ENCODE data around the gene ING5. TPM values are rescaled to one million over a fixed set of nuclear protein-coding genes. Genes with fewer than 3 reads are reported as not detected.

The ING5 gene
- total and polyA plus RNA-seq, 4 experiments from 2014 or later: 19.3 to 99.5 (median 65.3) TPM

DNA sequence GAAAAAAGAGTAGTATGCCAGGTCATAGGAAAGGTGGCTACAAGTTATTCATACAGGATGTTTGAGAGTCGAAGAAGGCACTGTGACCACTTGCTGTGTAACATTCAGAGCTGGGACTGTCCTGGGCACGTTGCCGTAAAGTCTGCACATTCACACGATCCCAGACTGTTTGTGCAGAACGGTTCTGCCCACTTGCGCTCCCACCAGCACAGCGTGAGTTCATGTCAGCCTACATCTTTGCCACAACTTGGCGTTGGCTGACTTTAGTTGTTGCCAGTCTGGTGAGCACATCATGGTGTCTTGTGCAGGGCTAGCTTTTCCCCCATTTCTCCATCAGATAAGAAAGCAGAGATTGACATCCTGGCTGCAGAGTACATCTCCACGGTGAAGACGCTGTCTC, 7.0 kb downstream of the ING5 start:
- Mint-ChIP-seq H3K27me3 (no peaks in the 10 kb centered on the region), H3K36me3 (peaks cover 57 to 59% of the 10 kb centered on the region in 2 donors), H3K9me3 (peaks cover 0 to 7% (median 0%) of the 10 kb centered on the region in 8 donors), H3K27ac (no peak overlapping the region), H3K4me3 (no peak overlapping the region), H3K4me1 (peaks cover 3 to 15% (median 9%) of the 10 kb centered on the region in 4 donors)
- no peaks in the 10 kb centered on the region for H3K27me3 ChIP-seq (ENCODE audit: insufficient read depth, low read length)
- CTCF ChIA-PET (ENCODE audit: partially characterized antibody): no interaction called here
- POLR2A ChIA-PET (ENCODE audit: partially characterized antibody): no interaction called here
- no peaks in the 10 kb centered on the region for H3K9me3 ChIP-seq (ENCODE audit: control insufficient read depth in 1 of 2, low read length in 2 of 2)
- no peak for DNase-seq
- H3K4me1 ChIP-seq (ENCODE audit: insufficient read depth, low read length): no peaks in the 10 kb centered on the region
- intact Hi-C loops (cut with micrococcal nuclease): loop anchor here (10.0 kb wide), 1 partner anchor 354 kb away; the partner anchor contains the start of gene FARP2
- no peak overlapping the region for H3K27ac ChIP-seq (ENCODE audit: low read depth, low read length)
- peaks cover 50% of the 10 kb centered on the region for H3K36me3 ChIP-seq (ENCODE audit: insufficient read depth, low read length)
- H3K4me3 ChIP-seq (ENCODE audit: low read length in 2 of 2): no peak overlapping the region

DNA sequence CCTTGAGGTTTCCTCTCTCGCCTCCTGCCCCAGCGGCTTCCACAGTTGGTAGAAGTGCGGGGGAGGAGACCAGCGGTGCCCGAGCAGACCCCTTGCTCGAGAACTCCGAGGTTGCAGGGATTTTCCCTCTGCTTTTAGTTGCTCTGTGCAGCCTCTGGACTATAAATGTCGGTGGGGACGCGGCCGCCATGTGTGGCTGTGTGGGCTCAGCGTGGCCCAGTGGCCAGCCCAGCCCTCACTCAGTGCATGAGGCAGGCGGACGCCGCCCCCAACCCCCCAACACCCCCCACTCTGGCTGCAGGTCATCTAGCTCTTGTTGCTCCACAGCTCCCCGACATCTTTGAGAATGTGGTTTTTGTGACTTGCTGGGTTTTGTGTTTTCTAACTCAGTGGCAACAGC, 17.3 kb downstream of the ING5 start:
- POLR2A ChIA-PET (ENCODE audit: partially characterized antibody): interaction anchor here (0.6 kb wide), 1 partner anchor 18 kb away, joined by 3 read pairs; no protein-coding TSS in a partner anchor
- Mint-ChIP-seq H3K36me3 (peaks cover 44 to 56% of the 10 kb centered on the region in 2 donors), H3K27ac (no peak overlapping the region), H3K4me1 (peaks cover 0 to 2% (median 0%) of the 10 kb centered on the region in 4 donors), H3K9me3 (no peaks in the 10 kb centered on the region), H3K4me3 (no peak overlapping the region), H3K27me3 (no peaks in the 10 kb centered on the region)
- Histone ChIP-seq H3K9me3 (ENCODE audit: control insufficient read depth in 1 of 2, low read length in 2 of 2) (no peaks in the 10 kb centered on the region), H3K4me1 (ENCODE audit: insufficient read depth, low read length) (no peaks in the 10 kb centered on the region), H3K27ac (ENCODE audit: low read depth, low read length) (no peak overlapping the region), H3K4me3 (ENCODE audit: low read length in 2 of 2) (no peak overlapping the region), H3K36me3 (ENCODE audit: insufficient read depth, low read length) (peaks cover 34% of the 10 kb centered on the region), H3K27me3 (ENCODE audit: insufficient read depth, low read length) (no peaks in the 10 kb centered on the region)
- CTCF ChIA-PET (ENCODE audit: partially characterized antibody): interaction anchor here (1.0 to 2.1 kb wide), 2 partner anchors 21 to 160 kb away, joined by 3 to 5 read pairs; no protein-coding TSS in a partner anchor
- no peak for DNase-seq
- intact Hi-C loops (cut with micrococcal nuclease): no loop called here

- Mint-ChIP-seq H3K36me3 (peaks cover 37 to 50% of the 10 kb centered on the region in 2 donors), H3K27me3 (no peaks in the 10 kb centered on the region), H3K4me1 (peaks cover 0 to 2% (median 0%) of the 10 kb centered on the region in 4 donors), H3K9me3 (peaks cover 0 to 2% (median 0%) of the 10 kb centered on the region in 8 donors), H3K4me3 (no peak overlapping the region), H3K27ac (no peak overlapping the region)
- no peaks in the 10 kb centered on the region for H3K4me1 ChIP-seq (ENCODE audit: insufficient read depth, low read length)
- no peak overlapping the region for H3K4me3 ChIP-seq (ENCODE audit: low read length in 2 of 2)
- ChIA-PET POLR2A (ENCODE audit: partially characterized antibody) (no interaction called here), CTCF (ENCODE audit: partially characterized antibody) (no interaction called here)
- H3K36me3 ChIP-seq (ENCODE audit: insufficient read depth, low read length): peaks cover 34% of the 10 kb centered on the region
- no peak for DNase-seq
- no peak overlapping the region for H3K27ac ChIP-seq (ENCODE audit: low read depth, low read length)
- no peaks in the 10 kb centered on the region for H3K27me3 ChIP-seq (ENCODE audit: insufficient read depth, low read length)
- no peaks in the 10 kb centered on the region for H3K9me3 ChIP-seq (ENCODE audit: control insufficient read depth in 1 of 2, low read length in 2 of 2)
- intact Hi-C loops (cut with micrococcal nuclease): no loop called here
These were observed 18.3 kb downstream of the ING5 start for GRCh38 chr2:241720099-241720498.

- CTCF ChIA-PET (ENCODE audit: partially characterized antibody): no interaction called here
- no peak overlapping the region for H3K4me3 Mint-ChIP-seq
- H3K27me3 ChIP-seq (ENCODE audit: insufficient read depth, low read length): no peaks in the 10 kb centered on the region
- POLR2A ChIA-PET (ENCODE audit: partially characterized antibody): no interaction called here
- intact Hi-C loops (cut with micrococcal nuclease): no loop called here
- no peak overlapping the region for H3K4me3 ChIP-seq (ENCODE audit: low read length in 2 of 2)
- no peaks in the 10 kb centered on the region for H3K27me3 Mint-ChIP-seq
- H3K4me1 ChIP-seq (ENCODE audit: insufficient read depth, low read length): no peaks in the 10 kb centered on the region
- H3K36me3 Mint-ChIP-seq: peaks cover 37 to 51% of the 10 kb centered on the region in 2 donors
- H3K4me1 Mint-ChIP-seq: peaks cover 0 to 2% (median 0%) of the 10 kb centered on the region in 4 donors
- no peaks in the 10 kb centered on the region for H3K9me3 ChIP-seq (ENCODE audit: control insufficient read depth in 1 of 2, low read length in 2 of 2)
- H3K9me3 Mint-ChIP-seq: peaks cover 0 to 2% (median 0%) of the 10 kb centered on the region in 8 donors
- H3K36me3 ChIP-seq (ENCODE audit: insufficient read depth, low read length): peaks cover 34% of the 10 kb centered on the region
- no peak overlapping the region for H3K27ac Mint-ChIP-seq
- H3K27ac ChIP-seq (ENCODE audit: low read depth, low read length): no peak overlapping the region
- no peak for DNase-seq
These were observed 18.7 kb downstream of the ING5 start for GRCh38 chr2:241720560-241720959.

- no peak overlapping the region for H3K27ac Mint-ChIP-seq
- no peaks in the 10 kb centered on the region for H3K4me1 Mint-ChIP-seq
- ChIA-PET CTCF (ENCODE audit: partially characterized antibody) (no interaction called here), POLR2A (ENCODE audit: partially characterized antibody) (no interaction called here)
- no peak overlapping the region for H3K4me3 Mint-ChIP-seq
- Histone ChIP-seq H3K27ac (ENCODE audit: low read depth, low read length) (no peak overlapping the region), H3K9me3 (ENCODE audit: control insufficient read depth in 1 of 2, low read length in 2 of 2) (no peaks in the 10 kb centered on the region), H3K36me3 (ENCODE audit: insufficient read depth, low read length) (peaks cover 31% of the 10 kb centered on the region), H3K4me3 (ENCODE audit: low read length in 2 of 2) (no peak overlapping the region), H3K27me3 (ENCODE audit: insufficient read depth, low read length) (no peaks in the 10 kb centered on the region), H3K4me1 (ENCODE audit: insufficient read depth, low read length) (no peaks in the 10 kb centered on the region)
- intact Hi-C loops (cut with micrococcal nuclease): no loop called here
- no peaks in the 10 kb centered on the region for H3K27me3 Mint-ChIP-seq
- peaks cover 0 to 2% (median 0%) of the 10 kb centered on the region in 8 donors for H3K9me3 Mint-ChIP-seq
- peaks cover 33 to 46% of the 10 kb centered on the region in 2 donors for H3K36me3 Mint-ChIP-seq
- no peak for DNase-seq
These were observed 20.0 kb downstream of the ING5 start for GRCh38 chr2:241721852-241722251.

GRCh38 chr2:241722896-241723454, 21.1 kb downstream of the ING5 start:
- H3K36me3 ChIP-seq (ENCODE audit: insufficient read depth, low read length): peaks cover 31% of the 10 kb centered on the region
- Mint-ChIP-seq H3K4me3 (no peak overlapping the region), H3K36me3 (peaks cover 33 to 38% of the 10 kb centered on the region in 2 donors), H3K27ac (no peak overlapping the region), H3K27me3 (no peaks in the 10 kb centered on the region), H3K9me3 (peaks cover 0 to 2% (median 0%) of the 10 kb centered on the region in 8 donors), H3K4me1 (no peaks in the 10 kb centered on the region)
- no peak for DNase-seq
- CTCF ChIA-PET (ENCODE audit: partially characterized antibody): no interaction called here
- intact Hi-C loops (cut with micrococcal nuclease): no loop called here
- no peaks in the 10 kb centered on the region for H3K9me3 ChIP-seq (ENCODE audit: control insufficient read depth in 1 of 2, low read length in 2 of 2)
- no peaks in the 10 kb centered on the region for H3K27me3 ChIP-seq (ENCODE audit: insufficient read depth, low read length)
- H3K4me3 ChIP-seq (ENCODE audit: low read length in 2 of 2): no peak overlapping the region
- H3K4me1 ChIP-seq (ENCODE audit: insufficient read depth, low read length): no peaks in the 10 kb centered on the region
- H3K27ac ChIP-seq (ENCODE audit: low read depth, low read length): no peak overlapping the region
- POLR2A ChIA-PET (ENCODE audit: partially characterized antibody): no interaction called here

- CTCF ChIA-PET (ENCODE audit: partially characterized antibody): interaction anchor here (0.8 to 2.7 kb wide), 4 partner anchors 9 to 154 kb away, joined by 3 to 13 read pairs (median 4); no protein-coding TSS in a partner anchor
- Histone ChIP-seq H3K36me3 (ENCODE audit: insufficient read depth, low read length) (peaks cover 27% of the 10 kb centered on the region), H3K9me3 (ENCODE audit: control insufficient read depth in 1 of 2, low read length in 2 of 2) (no peaks in the 10 kb centered on the region), H3K4me3 (ENCODE audit: low read length in 2 of 2) (no peak overlapping the region), H3K27me3 (ENCODE audit: insufficient read depth, low read length) (no peaks in the 10 kb centered on the region), H3K4me1 (ENCODE audit: insufficient read depth, low read length) (no peaks in the 10 kb centered on the region), H3K27ac (ENCODE audit: low read depth, low read length) (no peak overlapping the region)
- POLR2A ChIA-PET (ENCODE audit: partially characterized antibody): interaction anchor here (0.9 to 4.4 kb wide), 2 partner anchors 22 kb away, joined by 3 to 12 read pairs; partner anchors contain the start of gene ING5
- no peaks in the 10 kb centered on the region for H3K27me3 Mint-ChIP-seq
- peaks cover 31 to 33% of the 10 kb centered on the region in 2 donors for H3K36me3 Mint-ChIP-seq
- H3K9me3 Mint-ChIP-seq: peaks cover 0 to 2% (median 0%) of the 10 kb centered on the region in 8 donors
- no peak overlapping the region for H3K4me3 Mint-ChIP-seq
- H3K4me1 Mint-ChIP-seq: no peaks in the 10 kb centered on the region
- no peak overlapping the region for H3K27ac Mint-ChIP-seq
- intact Hi-C loops (cut with micrococcal nuclease): loop anchor here (2.0 kb wide), 1 partner anchor 154 kb away; no protein-coding TSS in a partner anchor
- peak in 1 of 5 donors; percentile 36 for DNase-seq
These were observed 22.6 kb downstream of the ING5 start for GRCh38 chr2:241724259-241724974.
